ENCODE results near the gene RAE1.

DNA sequence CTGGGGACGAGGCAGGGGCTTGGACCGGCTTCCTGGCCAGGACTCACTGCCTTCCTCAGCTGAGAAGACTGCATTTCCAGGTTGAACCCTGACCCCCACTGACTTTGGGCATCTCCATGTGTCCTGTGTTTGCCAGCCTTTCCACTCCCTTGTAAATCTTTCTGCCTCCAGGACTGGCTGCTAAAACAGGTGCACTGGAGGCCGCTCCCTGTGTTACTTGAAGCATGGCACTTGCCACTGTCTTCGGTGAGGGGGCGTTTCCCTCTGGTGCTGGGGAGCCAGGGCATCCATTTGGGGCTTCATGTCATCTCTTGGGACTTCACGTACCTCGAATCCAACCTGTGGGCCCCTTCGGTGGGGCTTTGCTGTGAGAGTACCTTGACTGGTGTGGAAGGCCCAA, 33.4 kb downstream of the RAE1 start:
- TF ChIP-seq POLR2A (IDR thresholded peaks at IDR 0.05; ENCODE audit: low read depth, low read length) (no peak), TAF1 (IDR thresholded peaks at IDR 0.05; ENCODE audit: borderline replicate concordance, low read depth, low read length) (no peak), POLR2AphosphoS5 (IDR thresholded peaks at IDR 0.05; ENCODE audit: low read depth, low read length) (no peak)
